ENCODE measurements around the gene EEFSEC. TPM values are rescaled to one million over a fixed set of nuclear protein-coding genes. Genes with fewer than 3 reads are reported as not detected.

Gene EEFSEC
- total and polyA plus RNA-seq, 12 donors = 5.5 to 15.6 (median 10.4) TPM

GRCh38 chr3:128419311-128419710, 266.0 kb downstream of the EEFSEC start:
- no peaks in the 10 kb centered on the region for H3K4me1 ChIP-seq (replicated peaks in 1 of 2)
- intact Hi-C loops (cut with DNase I) = no loop called here
- H3K36me3 ChIP-seq (replicated peaks in 1 of 2) = no peaks in the 10 kb centered on the region
- no peak overlapping the region for H3K27ac ChIP-seq
- H3K4me3 ChIP-seq = no peak overlapping the region
- H3K9me3 ChIP-seq (replicated peaks in 1 of 3) = no peaks in the 10 kb centered on the region
- WGBS, 4 donors = 95 to 98% (median 97%) methylated on average over 4 of the region's 4 CpGs
- no peak for TF ChIP-seq POLR2A (IDR thresholded peaks at IDR 0.05)
- no peak for DNase-seq
- H3K27me3 ChIP-seq = no peaks in the 10 kb centered on the region

- TF ChIP-seq POLR2A (IDR thresholded peaks at IDR 0.05) (no peak), CTCF (IDR thresholded peaks at IDR 0.05) (no peak)
- H3K36me3 ChIP-seq (replicated peaks in 1 of 2) = no peaks in the 10 kb centered on the region
- intact Hi-C loops (cut with DNase I) = loop anchor here in 1 of 2 donors (10.0 kb wide), 1 partner anchor 255 kb away; no protein-coding TSS in a partner anchor
- no peaks in the 10 kb centered on the region for H3K27me3 ChIP-seq
- H3K4me1 ChIP-seq (replicated peaks in 1 of 2) = no peaks in the 10 kb centered on the region
- H3K4me3 ChIP-seq = no peak overlapping the region
- no peak for DNase-seq
- H3K9me3 ChIP-seq (replicated peaks in 1 of 3) = no peaks in the 10 kb centered on the region
- no peak overlapping the region for H3K27ac ChIP-seq
- 87 to 95% (median 91%) methylated on average over 2 to 7 of the region's 7 CpGs for WGBS, 4 donors
These were observed 267.0 kb downstream of the EEFSEC start for GRCh38 chr3:128420289-128420688.

GRCh38 chr3:128420720-128421438, 267.6 kb downstream of the EEFSEC start:
- no peak overlapping the region for H3K27ac ChIP-seq
- no peak for TF ChIP-seq POLR2A (IDR thresholded peaks at IDR 0.05)
- no peak for TF ChIP-seq CTCF (IDR thresholded peaks at IDR 0.05)
- no peaks in the 10 kb centered on the region for H3K9me3 ChIP-seq (replicated peaks in 1 of 3)
- no peaks in the 10 kb centered on the region for H3K36me3 ChIP-seq (replicated peaks in 1 of 2)
- intact Hi-C loops (cut with DNase I) = loop anchor here in 1 of 2 donors (10.0 kb wide), 1 partner anchor 256 kb away; no protein-coding TSS in a partner anchor
- no peak for DNase-seq
- H3K27me3 ChIP-seq = no peaks in the 10 kb centered on the region
- H3K4me3 ChIP-seq = no peak overlapping the region
- 83 to 96% (median 90%) methylated on average over 8 to 12 of the region's 12 CpGs for WGBS, 4 donors
- no peaks in the 10 kb centered on the region for H3K4me1 ChIP-seq (replicated peaks in 1 of 2)

- WGBS, 4 donors = 87 to 97% (median 88%) methylated on average over 6 to 11 of the region's 11 CpGs
- H3K27ac ChIP-seq = no peak overlapping the region
- no peaks in the 10 kb centered on the region for H3K27me3 ChIP-seq
- TF ChIP-seq CTCF (IDR thresholded peaks at IDR 0.05) (no peak), POLR2A (IDR thresholded peaks at IDR 0.05) (no peak)
- peaks cover 0 to 5% of the 10 kb centered on the region in 2 donors for H3K4me1 ChIP-seq (replicated peaks in 1 of 2)
- DNase-seq = no peak
- no peak overlapping the region for H3K4me3 ChIP-seq
- no peaks in the 10 kb centered on the region for H3K9me3 ChIP-seq (replicated peaks in 1 of 3)
- H3K36me3 ChIP-seq (replicated peaks in 1 of 2) = no peaks in the 10 kb centered on the region
- intact Hi-C loops (cut with DNase I) = loop anchor here in 1 of 2 donors (10.0 kb wide), 1 partner anchor 257 kb away; no protein-coding TSS in a partner anchor
These were observed 268.2 kb downstream of the EEFSEC start for GRCh38 chr3:128421439-128421836.

Data from adrenal gland (tissue), 12 donors.